ENCODE measurements around the gene D2HGDH. TPM values are rescaled to one million over a fixed set of nuclear protein-coding genes. Genes with fewer than 3 reads are reported as not detected.
A peak's percentile ranks its signal among the peaks of the same experiment; 100 is the strongest.

Gene D2HGDH
- total RNA-seq, 1 experiment from 2014 or later: 10.0 TPM

DNA sequence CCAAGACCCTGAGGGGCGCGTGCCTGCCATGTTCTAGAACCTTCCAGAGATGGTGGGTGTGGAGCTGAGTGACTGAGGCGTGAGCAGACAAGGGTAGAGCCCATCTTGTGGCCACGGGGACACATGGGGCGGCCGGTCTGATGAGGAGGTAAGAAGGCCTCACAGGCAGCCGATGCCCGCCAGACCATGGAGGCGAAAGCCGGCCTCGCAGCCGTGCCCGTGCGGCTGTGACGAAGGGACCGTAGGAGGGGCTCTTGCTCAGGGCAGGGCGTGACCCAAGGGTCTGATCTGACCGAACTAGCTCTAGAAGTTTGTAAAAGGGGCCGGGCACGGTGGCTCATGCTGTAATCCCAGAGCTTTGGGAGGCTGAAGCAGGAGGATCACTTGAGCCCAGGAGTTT, 19.6 kb downstream of the D2HGDH start:
- TF ChIP-seq, protein P1, sequence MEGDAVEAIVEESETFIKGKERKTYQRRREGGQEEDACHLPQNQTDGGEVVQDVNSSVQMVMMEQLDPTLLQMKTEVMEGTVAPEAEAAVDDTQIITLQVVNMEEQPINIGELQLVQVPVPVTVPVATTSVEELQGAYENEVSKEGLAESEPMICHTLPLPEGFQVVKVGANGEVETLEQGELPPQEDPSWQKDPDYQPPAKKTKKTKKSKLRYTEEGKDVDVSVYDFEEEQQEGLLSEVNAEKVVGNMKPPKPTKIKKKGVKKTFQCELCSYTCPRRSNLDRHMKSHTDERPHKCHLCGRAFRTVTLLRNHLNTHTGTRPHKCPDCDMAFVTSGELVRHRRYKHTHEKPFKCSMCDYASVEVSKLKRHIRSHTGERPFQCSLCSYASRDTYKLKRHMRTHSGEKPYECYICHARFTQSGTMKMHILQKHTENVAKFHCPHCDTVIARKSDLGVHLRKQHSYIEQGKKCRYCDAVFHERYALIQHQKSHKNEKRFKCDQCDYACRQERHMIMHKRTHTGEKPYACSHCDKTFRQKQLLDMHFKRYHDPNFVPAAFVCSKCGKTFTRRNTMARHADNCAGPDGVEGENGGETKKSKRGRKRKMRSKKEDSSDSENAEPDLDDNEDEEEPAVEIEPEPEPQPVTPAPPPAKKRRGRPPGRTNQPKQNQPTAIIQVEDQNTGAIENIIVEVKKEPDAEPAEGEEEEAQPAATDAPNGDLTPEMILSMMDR (conservative IDR thresholded peaks at IDR 0.05): no peak
- DNase-seq: no peak
- no peak overlapping the region for H3K56ac ChIP-seq (ENCODE audit: insufficient read length, low read depth, low read length)
- Mint-ChIP-seq H3K27me3 (ENCODE audit: low read depth) (no peaks in the 10 kb centered on the region), H3K4me1 (no peaks in the 10 kb centered on the region), H3K36me3 (ENCODE audit: insufficient read depth in 1 of 3, low read depth in 3 of 3) (peaks cover 8 to 32% (median 23%) of the 10 kb centered on the region in 3 experiments; a peak in 6 of 7 replicates), H3K4me3 (no peak overlapping the region), H3K27ac (peak overlapping the region; percentile 65 to 91 (median 75); a peak in 4 of 7 replicates), H3K9me3 (no peaks in the 10 kb centered on the region)
- no peak overlapping the region for H2AFZ ChIP-seq (ENCODE audit: low read length)
- H3K14ac ChIP-seq (ENCODE audit: insufficient read depth, low read length): 0 out of 2 replicates have a peak overlapping the region, but pooled peaks have one; percentile 22
- no CpG with 5 or more reads among the region's 20 CpGs for WGBS (ENCODE audit: extremely low coverage, insufficient read length, low lambda C conversion rate)
- H3K4me2 ChIP-seq (ENCODE audit: insufficient read depth, insufficient read length, low read length): no peak overlapping the region
- H2AK5ac ChIP-seq (ENCODE audit: insufficient read length, low read length): no peak overlapping the region
- no peaks in the 10 kb centered on the region for H3K4me1 ChIP-seq (ENCODE audit: insufficient read depth, low read length)
- H3K79me2 ChIP-seq (ENCODE audit: insufficient read depth, low read length): no peaks in the 10 kb centered on the region
- H3K79me1 ChIP-seq (ENCODE audit: insufficient read depth, low read depth, low read length, poor library complexity, severe bottlenecking): no peaks in the 10 kb centered on the region
- H3K9ac ChIP-seq (ENCODE audit: extremely low read depth, insufficient read length, low read length): no peak overlapping the region
- H4K91ac ChIP-seq (ENCODE audit: insufficient read length, low read depth, low read length): no peak overlapping the region
- no peak overlapping the region for H4K5ac ChIP-seq (ENCODE audit: insufficient read length, low read depth, low read length)
- H2BK12ac ChIP-seq (ENCODE audit: insufficient read length, low read depth, low read length): no peak overlapping the region
- no peak overlapping the region for H2BK20ac ChIP-seq (ENCODE audit: low read depth, low read length, poor library complexity, severe bottlenecking)
- H3K18ac ChIP-seq (ENCODE audit: insufficient read length, low read depth, low read length): no peak overlapping the region
- no peak overlapping the region for H4K8ac ChIP-seq (replicated peaks; ENCODE audit: insufficient read length, low read depth, low read length)
- no peak overlapping the region for H2BK15ac ChIP-seq (ENCODE audit: low read depth, low read length)
- H3K23ac ChIP-seq (ENCODE audit: insufficient read length, low read depth, low read length): no peak overlapping the region
- no peaks in the 10 kb centered on the region for H3K23me2 ChIP-seq (ENCODE audit: insufficient read length, low read depth, low read length, poor library complexity, severe bottlenecking)
- H2BK120ac ChIP-seq (ENCODE audit: low read depth, low read length, poor library complexity, severe bottlenecking): no peak overlapping the region
- H3K4ac ChIP-seq (ENCODE audit: low read depth, low read length): no peak overlapping the region
- H2BK5ac ChIP-seq (ENCODE audit: insufficient read length, low read length): no peak overlapping the region
- no peak overlapping the region for H3K27ac ChIP-seq (ENCODE audit: insufficient read length, low read depth, low read length)
- H3K9me3 ChIP-seq (ENCODE audit: control insufficient read depth, low read depth, low read length): no peaks in the 10 kb centered on the region
- H3T11ph ChIP-seq (ENCODE audit: low read length): no peak overlapping the region
- H4K20me1 ChIP-seq (ENCODE audit: control insufficient read depth, insufficient read depth, insufficient read length): no peaks in the 10 kb centered on the region
- H3K27me3 ChIP-seq (ENCODE audit: insufficient read depth, low read length): no peaks in the 10 kb centered on the region
